Measurements from ENCODE around the gene WARS2.

Gene WARS2

DNA sequence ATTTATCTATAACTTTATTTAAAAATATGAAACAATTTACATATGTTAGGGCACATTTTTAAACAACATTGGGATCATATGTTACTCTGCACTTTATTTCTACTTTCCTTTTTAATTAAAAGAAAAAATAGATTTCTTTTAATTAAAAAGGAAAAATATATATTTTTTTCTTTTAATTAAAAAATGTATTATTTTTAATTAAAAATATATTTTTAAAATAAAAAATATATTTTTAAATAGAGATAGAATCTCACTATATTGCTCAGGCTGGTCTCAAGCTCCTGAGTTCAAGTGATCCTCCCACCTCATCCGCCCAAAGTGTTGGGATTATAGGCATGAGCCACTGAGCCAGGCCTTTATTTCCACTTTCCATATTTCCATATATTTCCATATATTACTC lies 36.7 kb downstream of the WARS2 start:
- in situ Hi-C loops (cut with HindIII; ENCODE audit: low sequenced_read_pairs) = no loop called here
- no peak overlapping the region for H3K4me3 ChIP-seq (ENCODE audit: low read depth, low read length)
- no peak for DNase-seq (ENCODE audit: low read depth)
- TF ChIP-seq, protein P1, sequence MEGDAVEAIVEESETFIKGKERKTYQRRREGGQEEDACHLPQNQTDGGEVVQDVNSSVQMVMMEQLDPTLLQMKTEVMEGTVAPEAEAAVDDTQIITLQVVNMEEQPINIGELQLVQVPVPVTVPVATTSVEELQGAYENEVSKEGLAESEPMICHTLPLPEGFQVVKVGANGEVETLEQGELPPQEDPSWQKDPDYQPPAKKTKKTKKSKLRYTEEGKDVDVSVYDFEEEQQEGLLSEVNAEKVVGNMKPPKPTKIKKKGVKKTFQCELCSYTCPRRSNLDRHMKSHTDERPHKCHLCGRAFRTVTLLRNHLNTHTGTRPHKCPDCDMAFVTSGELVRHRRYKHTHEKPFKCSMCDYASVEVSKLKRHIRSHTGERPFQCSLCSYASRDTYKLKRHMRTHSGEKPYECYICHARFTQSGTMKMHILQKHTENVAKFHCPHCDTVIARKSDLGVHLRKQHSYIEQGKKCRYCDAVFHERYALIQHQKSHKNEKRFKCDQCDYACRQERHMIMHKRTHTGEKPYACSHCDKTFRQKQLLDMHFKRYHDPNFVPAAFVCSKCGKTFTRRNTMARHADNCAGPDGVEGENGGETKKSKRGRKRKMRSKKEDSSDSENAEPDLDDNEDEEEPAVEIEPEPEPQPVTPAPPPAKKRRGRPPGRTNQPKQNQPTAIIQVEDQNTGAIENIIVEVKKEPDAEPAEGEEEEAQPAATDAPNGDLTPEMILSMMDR (IDR thresholded peaks at IDR 0.05; ENCODE audit: low read depth, low read length, missing control alignments) = no peak

DNA sequence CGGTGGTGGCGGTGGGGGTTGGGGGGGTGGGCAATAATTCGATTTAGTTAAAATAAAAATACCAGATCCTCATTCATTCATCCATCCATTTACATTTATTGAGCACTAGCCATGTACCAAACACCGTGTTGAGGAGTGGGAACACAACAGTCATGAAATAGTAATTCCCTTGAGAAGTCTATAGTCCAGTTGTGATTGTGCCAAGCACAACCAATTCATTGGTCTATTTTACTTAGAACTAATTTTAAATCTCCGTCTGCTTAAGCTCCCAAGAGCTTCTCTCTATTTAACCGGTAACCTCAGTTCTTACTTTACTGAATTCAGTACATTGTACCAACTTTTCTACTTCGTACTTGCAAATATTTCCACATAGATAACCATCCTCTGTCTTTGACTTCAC lies 38.4 kb downstream of the WARS2 start:
- H3K4me3 ChIP-seq (ENCODE audit: low read depth, low read length) = no peak overlapping the region
- no peak for DNase-seq (ENCODE audit: low read depth)
- in situ Hi-C loops (cut with HindIII; ENCODE audit: low sequenced_read_pairs) = no loop called here
- TF ChIP-seq, protein P1 (IDR thresholded peaks at IDR 0.05; ENCODE audit: low read depth, low read length, missing control alignments) = no peak

DNA sequence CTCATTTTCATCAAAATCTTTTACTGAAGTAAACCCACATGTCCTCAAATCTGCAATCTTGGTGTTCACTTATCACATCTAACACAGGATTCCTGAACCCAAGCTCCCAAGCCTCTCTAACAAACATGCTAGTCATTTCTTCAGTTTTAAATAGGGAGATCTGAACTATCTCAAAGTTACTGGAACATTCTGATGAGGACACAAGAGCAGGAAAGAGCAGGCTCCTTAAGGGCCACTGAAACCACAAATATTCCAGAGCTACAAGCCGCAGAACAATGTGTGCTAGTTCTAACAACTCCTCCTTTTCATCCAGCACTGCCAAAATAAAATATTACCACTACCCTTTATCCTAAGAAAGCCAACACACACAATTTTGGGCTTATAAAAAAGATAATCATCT lies 38.9 kb downstream of the WARS2 start:
- TF ChIP-seq, protein P1 (IDR thresholded peaks at IDR 0.05; ENCODE audit: low read depth, low read length, missing control alignments) = no peak
- in situ Hi-C loops (cut with HindIII; ENCODE audit: low sequenced_read_pairs) = no loop called here
- peak; percentile 74 for DNase-seq (ENCODE audit: low read depth)
- no peak overlapping the region for H3K4me3 ChIP-seq (ENCODE audit: low read depth, low read length)

DNA sequence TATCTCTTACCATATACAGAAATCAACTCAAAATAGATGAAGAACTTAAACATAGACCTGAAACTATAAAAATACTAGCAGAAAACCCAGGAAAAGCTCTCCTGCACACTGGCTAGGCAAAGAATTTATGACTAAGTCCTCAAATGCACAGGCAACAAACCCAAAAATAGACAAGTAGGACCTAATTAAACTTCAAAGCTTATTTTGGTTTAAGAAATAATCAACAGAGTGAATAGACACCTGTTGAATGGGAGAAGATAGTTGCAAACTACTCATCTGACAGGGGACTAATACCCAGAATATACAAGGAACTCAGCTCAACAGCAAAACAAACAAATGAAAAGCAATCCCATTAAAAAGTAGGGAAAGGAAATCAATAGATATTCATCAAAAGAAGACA lies 40.7 kb downstream of the WARS2 start:
- in situ Hi-C loops (cut with HindIII; ENCODE audit: low sequenced_read_pairs) = no loop called here
- TF ChIP-seq, protein P1 (IDR thresholded peaks at IDR 0.05; ENCODE audit: low read depth, low read length, missing control alignments) = no peak
- H3K4me3 ChIP-seq (ENCODE audit: low read depth, low read length) = no peak overlapping the region
- DNase-seq (ENCODE audit: low read depth) = no peak

DNA sequence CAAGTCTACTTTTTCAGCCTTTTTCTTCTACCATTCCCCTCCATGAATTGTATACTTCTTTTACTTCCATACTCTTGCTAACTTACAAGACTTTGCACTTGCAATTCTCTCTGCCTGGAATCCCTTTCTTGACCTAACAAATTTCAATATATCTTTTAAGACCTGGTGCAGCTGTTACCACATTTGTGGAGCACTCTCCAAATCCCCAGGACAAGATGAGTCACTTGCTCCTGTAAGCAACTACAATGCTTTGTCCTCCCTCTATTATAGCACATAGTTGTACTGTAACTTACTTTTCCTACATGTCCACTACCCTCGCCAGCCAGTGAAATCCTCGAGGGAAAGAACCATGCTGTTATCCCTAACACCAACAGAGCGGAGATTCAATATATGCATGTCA lies 43.1 kb downstream of the WARS2 start:
- in situ Hi-C loops (cut with HindIII; ENCODE audit: low sequenced_read_pairs) = no loop called here
- TF ChIP-seq, protein P1 (IDR thresholded peaks at IDR 0.05; ENCODE audit: low read depth, low read length, missing control alignments) = no peak
- H3K4me3 ChIP-seq (ENCODE audit: low read depth, low read length) = no peak overlapping the region
- DNase-seq (ENCODE audit: low read depth) = peak; percentile 66

DNA sequence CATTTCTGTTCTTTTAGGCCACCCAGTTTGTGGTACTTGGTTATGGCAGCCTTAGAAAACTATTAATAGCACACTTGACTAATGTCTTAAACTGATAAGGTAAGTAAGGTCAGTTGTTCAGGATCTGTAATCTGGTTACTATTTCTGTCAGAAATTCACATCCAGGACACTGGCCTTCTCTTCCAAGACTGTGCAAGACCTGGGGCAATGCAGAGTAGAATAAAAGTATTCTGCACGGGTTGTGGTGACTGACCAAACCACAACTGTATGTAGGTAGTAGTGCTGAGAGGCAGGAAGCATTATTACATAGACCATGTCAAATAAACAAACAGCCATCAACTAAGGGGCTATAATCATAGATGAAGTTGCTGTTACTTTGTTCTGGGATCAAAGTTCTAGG lies 46.7 kb downstream of the WARS2 start:
- TF ChIP-seq, protein P1 (IDR thresholded peaks at IDR 0.05; ENCODE audit: low read depth, low read length, missing control alignments) = no peak
- no peak for DNase-seq (ENCODE audit: low read depth)
- in situ Hi-C loops (cut with HindIII; ENCODE audit: low sequenced_read_pairs) = no loop called here
- H3K4me3 ChIP-seq (ENCODE audit: low read depth, low read length) = no peak overlapping the region

DNA sequence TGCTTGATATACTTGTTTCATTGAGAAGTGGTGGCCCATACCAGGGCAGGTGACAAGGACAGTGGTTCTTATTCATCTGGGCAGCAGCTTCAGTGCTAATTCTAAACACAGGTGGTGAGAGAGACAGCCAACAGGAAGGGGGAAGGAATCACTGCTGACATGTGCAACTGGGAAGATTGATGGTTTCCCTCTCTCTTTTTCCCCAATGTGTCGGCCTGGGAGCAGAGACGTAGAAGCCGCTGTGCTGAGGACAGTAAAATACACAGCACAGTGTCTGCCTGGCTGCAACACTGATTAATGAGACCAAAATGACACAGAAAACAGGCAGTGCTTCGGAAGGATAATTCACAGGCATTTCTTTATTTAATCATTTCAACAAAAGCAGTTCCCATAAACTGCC lies 48.8 kb downstream of the WARS2 start:
- no peak for DNase-seq (ENCODE audit: low read depth)
- TF ChIP-seq, protein P1 (IDR thresholded peaks at IDR 0.05; ENCODE audit: low read depth, low read length, missing control alignments) = no peak
- in situ Hi-C loops (cut with HindIII; ENCODE audit: low sequenced_read_pairs) = no loop called here

More for the DNA sequence above, 48.8 kb downstream of the WARS2 start:
- no peak overlapping the region for H3K4me3 ChIP-seq (ENCODE audit: low read depth, low read length)
